Measurements from ENCODE around the gene FASN. TPM values are rescaled to one million over a fixed set of nuclear protein-coding genes. Genes with fewer than 3 reads are reported as not detected.

FASN gene
- polyA plus RNA-seq, 1 donor from 2014 or later = 26.4 TPM

GRCh38 chr17:82035488-82035887 is 62.5 kb downstream of the FASN start:
- no peaks in the 10 kb centered on the region for H3K36me3 ChIP-seq (ENCODE audit: insufficient read depth, low read length)
- peaks cover 8% of the 10 kb centered on the region for H3F3A ChIP-seq (ENCODE audit: insufficient read depth, low read length, poor library complexity, severe bottlenecking)
- TF ChIP-seq EP300 (conservative IDR thresholded peaks at IDR 0.05; ENCODE audit: poor library complexity, severe bottlenecking) = no peak
- no peak for TF ChIP-seq POLR2AphosphoS5 (IDR thresholded peaks at IDR 0.05)
- no peak for TF ChIP-seq TAF1 (IDR thresholded peaks at IDR 0.05; ENCODE audit: low read depth)
- TF ChIP-seq REST (IDR thresholded peaks at IDR 0.05; ENCODE audit: borderline replicate concordance) = no peak
- no peak for TF ChIP-seq EZH2 (IDR thresholded peaks at IDR 0.05; ENCODE audit: borderline replicate concordance, insufficient read depth, low read length, poor library complexity, severe bottlenecking)
- TF ChIP-seq RAD21 (conservative IDR thresholded peaks at IDR 0.05) = no peak
- TF ChIP-seq MXI1 (conservative IDR thresholded peaks at IDR 0.05; ENCODE audit: poor library complexity, severe bottlenecking) = no peak
- TF ChIP-seq SMC3 (conservative IDR thresholded peaks at IDR 0.05; ENCODE audit: poor library complexity) = no peak
- TF ChIP-seq CTCF (IDR thresholded peaks at IDR 0.05; ENCODE audit: poor library complexity, severe bottlenecking) = no peak
- no peaks in the 10 kb centered on the region for H3K9me3 ChIP-seq (ENCODE audit: low read length)
- no peak overlapping the region for H3K4me2 ChIP-seq (ENCODE audit: low read length)
- no peaks in the 10 kb centered on the region for H4K20me1 ChIP-seq (ENCODE audit: insufficient read depth)
- no peaks in the 10 kb centered on the region for H3K79me2 ChIP-seq (replicated peaks; ENCODE audit: insufficient read depth, low read length)
- H2AFZ ChIP-seq (ENCODE audit: low read depth, low read length) = no peak overlapping the region
- H3K9me2 ChIP-seq (ENCODE audit: insufficient read depth, low read length) = no peaks in the 10 kb centered on the region
- no peaks in the 10 kb centered on the region for H3K27me3 ChIP-seq (ENCODE audit: insufficient read depth, low read depth, low read length)
- H3K4me3 ChIP-seq (ENCODE audit: low read length) = no peak overlapping the region
- no peak overlapping the region for H3K9ac ChIP-seq (ENCODE audit: low read length)
- no peak overlapping the region for H3K27ac ChIP-seq (ENCODE audit: low read length)

- H3K36me3 ChIP-seq (ENCODE audit: insufficient read depth, low read length) = no peaks in the 10 kb centered on the region
- no peaks in the 10 kb centered on the region for H4K20me1 ChIP-seq (ENCODE audit: insufficient read depth)
- H3F3A ChIP-seq (ENCODE audit: insufficient read depth, low read length, poor library complexity, severe bottlenecking) = peaks cover 8% of the 10 kb centered on the region
- no peak overlapping the region for H3K27ac ChIP-seq (ENCODE audit: low read length)
- no peak overlapping the region for H3K4me3 ChIP-seq (ENCODE audit: low read length)
- H3K9me2 ChIP-seq (ENCODE audit: insufficient read depth, low read length) = no peaks in the 10 kb centered on the region
- no peak overlapping the region for H2AFZ ChIP-seq (ENCODE audit: low read depth, low read length)
- H3K79me2 ChIP-seq (replicated peaks; ENCODE audit: insufficient read depth, low read length) = no peaks in the 10 kb centered on the region
- no peaks in the 10 kb centered on the region for H3K9me3 ChIP-seq (ENCODE audit: low read length)
- H3K27me3 ChIP-seq (ENCODE audit: insufficient read depth, low read depth, low read length) = no peaks in the 10 kb centered on the region
- TF ChIP-seq CTCF (IDR thresholded peaks at IDR 0.05; ENCODE audit: poor library complexity, severe bottlenecking) (no peak), EP300 (conservative IDR thresholded peaks at IDR 0.05; ENCODE audit: poor library complexity, severe bottlenecking) (no peak), SMC3 (conservative IDR thresholded peaks at IDR 0.05; ENCODE audit: poor library complexity) (no peak), MXI1 (conservative IDR thresholded peaks at IDR 0.05; ENCODE audit: poor library complexity, severe bottlenecking) (no peak), EZH2 (IDR thresholded peaks at IDR 0.05; ENCODE audit: borderline replicate concordance, insufficient read depth, low read length, poor library complexity, severe bottlenecking) (no peak), TAF1 (IDR thresholded peaks at IDR 0.05; ENCODE audit: low read depth) (no peak), REST (IDR thresholded peaks at IDR 0.05; ENCODE audit: borderline replicate concordance) (no peak), POLR2AphosphoS5 (IDR thresholded peaks at IDR 0.05) (no peak), RAD21 (conservative IDR thresholded peaks at IDR 0.05) (no peak)
- H3K4me2 ChIP-seq (ENCODE audit: low read length) = no peak overlapping the region
- no peak overlapping the region for H3K9ac ChIP-seq (ENCODE audit: low read length)
Observed at GRCh38 chr17:82034371-82035011, 63.5 kb downstream of the FASN start.
